Measurements from ENCODE around the gene RASSF1.
A peak's percentile ranks its signal among the peaks of the same experiment; 100 is the strongest.

The RASSF1 gene

DNA sequence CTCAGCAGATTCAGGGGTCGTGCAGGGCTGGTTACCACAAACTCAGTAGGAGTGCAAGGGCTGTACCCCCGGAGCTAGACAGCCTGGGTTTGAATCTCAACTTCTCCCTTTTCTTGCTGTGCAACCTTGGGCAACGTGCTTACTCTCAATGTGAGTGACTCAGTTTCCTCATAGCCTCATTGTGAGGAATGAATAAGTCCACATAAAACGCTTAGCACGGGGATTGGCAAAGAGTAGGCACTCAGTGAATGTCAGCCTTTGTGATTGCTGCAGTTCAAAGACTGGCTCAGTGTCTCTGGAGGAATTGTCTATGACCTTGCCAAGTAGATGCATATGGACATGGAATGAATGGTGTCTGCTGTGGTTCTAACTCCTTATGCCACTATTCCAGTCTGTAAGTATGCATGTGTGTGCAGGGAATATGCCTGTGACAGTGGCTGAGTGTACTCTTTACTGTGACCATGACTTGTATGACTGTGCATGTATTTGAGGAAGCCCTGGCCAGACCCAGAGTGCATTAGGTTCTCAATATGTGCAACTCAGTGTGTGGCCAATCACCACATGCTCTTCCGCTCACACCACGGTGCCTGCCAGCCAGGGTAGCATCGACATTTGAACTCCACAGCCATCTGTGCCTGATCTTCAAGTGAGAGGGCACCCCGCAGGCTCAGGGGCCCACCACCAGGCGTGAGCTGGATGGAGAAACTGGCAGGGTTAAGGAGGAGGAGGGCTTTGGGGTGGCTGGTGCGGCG is 40.5 kb downstream of the RASSF1 start:
- no peak for DNase-seq (ENCODE audit: low spot score)

DNA sequence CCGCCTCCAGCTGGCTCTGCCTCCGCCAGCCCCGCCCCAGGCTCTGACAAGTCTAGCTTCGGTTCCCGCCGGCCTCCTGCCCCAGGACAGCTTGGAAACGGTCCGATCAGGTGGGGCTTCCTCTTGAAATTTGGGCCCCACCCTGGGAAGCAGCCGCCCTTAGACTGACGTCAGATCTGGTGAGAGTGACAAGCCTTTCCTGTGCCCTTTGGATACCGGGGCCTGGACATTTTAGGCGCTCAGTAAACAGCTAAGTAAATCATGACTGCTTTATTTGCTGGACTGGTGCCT is 41.1 kb downstream of the RASSF1 start:
- DNase-seq (ENCODE audit: low spot score): no peak

DNA sequence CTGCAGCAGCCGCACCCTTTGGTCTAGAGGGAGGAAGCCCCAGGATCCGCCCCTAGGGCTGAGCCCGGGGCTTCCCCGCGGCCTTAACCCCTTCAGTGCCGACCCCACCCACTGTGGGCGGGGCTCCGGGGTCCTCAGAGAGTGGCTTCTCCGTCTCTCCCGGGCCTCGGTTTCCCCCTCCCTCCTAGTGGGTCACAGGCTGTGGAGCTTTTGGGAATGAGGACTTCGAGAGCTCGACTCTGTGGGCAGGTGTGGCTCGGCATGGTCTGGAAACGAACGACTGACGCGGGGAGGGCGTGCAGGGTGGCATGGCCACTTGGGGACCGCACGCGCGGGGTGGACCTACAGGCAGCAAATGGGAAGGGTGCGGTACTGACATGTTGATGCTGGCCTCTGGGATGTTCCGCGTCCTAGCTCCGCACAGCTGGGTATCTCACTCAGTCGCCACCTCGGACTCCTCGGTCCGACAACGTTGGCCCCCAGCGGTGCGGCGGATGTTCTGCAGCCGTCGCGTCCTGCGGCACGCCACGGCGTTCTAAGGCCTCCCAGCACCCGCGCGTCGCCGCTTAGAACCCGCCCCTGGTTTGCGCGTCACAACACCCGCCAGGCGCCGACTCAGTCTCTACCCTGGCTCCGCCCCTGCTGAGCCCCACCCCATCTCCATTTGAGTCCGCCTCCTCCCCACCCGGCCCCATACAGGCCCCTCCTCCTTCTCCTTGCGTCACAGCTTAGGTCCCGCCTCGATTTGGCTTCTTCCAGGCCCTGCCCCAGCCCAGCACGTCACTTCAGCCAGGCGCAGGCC is 41.6 kb downstream of the RASSF1 start, which contains the start of the genes HYAL3 and NAA80:
TSS of gene HYAL3 (minus strand) at position 570 of the 802 bp plus-strand sequence. CDS start 3,803 bp downstream, outside the sequence.
TSS of gene NAA80 (minus strand) at position 570 of the 802 bp plus-strand sequence. CDS start 1,942 bp downstream, outside the sequence.
- peak; percentile 94 for DNase-seq (ENCODE audit: low spot score)

DNA sequence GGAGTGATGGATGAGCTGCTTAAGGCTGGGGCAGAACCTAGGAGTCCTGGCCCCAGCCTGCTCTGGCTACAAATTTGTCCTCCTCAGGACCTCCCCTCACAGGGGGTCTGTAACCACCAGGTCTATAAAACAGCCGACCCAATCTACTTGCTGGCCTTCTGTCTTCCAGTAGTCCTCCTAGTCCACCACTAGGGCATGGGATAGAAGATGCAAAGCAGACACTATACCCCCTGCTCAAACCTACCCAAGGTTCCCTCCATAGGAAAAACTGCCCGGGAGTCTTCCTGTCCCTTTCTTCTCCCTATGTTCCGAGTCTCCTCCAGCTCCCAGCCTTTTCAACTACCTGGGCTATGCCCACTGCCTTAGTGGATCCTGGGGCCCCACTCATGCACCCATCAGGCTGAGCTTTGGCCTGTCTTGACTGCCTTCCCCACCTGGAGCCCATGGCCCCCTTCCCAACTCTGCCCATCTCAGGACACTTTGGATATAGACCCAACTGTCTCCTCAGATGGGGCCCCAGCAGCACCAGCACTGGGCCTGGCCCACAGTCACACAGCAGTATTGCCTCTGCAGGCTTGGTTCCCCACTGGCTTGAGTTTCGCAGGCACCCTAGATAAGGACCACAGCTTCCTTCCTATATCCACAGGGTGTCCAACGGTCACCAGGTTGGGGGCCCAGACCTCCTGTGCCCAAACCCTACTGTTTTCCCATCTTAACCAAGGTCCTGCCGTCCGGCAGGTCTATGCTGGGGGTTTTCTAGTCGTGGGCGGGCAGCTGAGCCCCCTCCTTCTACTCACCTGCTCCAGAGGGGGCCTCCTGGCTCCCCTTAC is 42.5 kb downstream of the RASSF1 start:
- no peak for DNase-seq (ENCODE audit: low spot score)

DNA sequence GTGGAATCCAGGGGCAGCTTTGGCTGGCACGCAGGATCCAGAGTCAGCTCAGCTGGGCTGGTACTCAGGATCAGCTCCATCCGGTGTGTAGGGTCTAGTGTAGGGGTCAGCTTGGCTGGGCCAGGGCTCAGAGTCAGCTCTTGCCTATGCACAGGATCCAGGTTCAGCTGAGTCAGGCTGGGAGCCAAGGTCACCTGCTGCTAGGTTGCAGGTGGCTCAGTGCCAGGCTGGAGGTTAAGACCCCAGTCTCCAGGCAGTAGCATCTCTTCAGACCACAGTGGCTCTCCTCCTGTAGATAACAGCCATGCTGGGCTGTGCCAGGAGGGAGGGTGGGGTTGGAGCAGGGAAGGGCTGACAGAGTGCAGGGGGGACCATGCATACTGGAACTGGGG is 43.3 kb downstream of the RASSF1 start:
- DNase-seq (ENCODE audit: low spot score): no peak

DNA sequence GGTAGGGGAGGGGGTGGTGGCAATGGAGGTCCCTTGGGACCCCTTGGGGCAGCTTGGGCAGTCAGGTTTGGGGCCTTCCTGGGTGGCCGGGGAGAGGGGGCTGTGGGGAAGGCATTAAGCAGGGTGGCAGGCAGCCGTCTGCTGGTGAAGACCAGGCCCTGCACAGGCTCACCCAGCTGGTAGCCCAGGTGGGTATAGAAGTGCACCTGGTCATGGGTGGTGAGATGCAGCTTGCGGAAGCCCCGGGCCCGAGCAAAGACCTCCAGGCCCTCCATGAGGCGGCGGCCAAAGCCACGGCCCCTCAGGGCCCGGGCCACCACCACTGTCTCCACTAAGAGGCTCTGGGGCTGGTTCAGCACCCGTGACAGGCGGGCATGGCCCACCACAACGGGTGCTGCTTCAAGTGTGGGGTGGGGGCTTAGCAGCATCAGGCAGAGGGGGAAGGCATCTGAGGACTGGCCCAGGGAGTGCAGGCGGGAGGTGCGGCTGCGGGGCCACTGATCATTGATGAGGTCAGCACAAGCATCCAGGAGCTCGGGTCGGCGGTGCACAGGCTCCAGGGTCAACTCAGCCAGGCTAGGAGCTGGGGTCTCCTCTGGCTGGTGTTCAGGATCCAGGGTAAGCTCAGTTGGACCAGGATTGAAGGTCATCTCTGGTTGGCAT is 43.8 kb downstream of the RASSF1 start:
- no peak for DNase-seq (ENCODE audit: low spot score)

DNA sequence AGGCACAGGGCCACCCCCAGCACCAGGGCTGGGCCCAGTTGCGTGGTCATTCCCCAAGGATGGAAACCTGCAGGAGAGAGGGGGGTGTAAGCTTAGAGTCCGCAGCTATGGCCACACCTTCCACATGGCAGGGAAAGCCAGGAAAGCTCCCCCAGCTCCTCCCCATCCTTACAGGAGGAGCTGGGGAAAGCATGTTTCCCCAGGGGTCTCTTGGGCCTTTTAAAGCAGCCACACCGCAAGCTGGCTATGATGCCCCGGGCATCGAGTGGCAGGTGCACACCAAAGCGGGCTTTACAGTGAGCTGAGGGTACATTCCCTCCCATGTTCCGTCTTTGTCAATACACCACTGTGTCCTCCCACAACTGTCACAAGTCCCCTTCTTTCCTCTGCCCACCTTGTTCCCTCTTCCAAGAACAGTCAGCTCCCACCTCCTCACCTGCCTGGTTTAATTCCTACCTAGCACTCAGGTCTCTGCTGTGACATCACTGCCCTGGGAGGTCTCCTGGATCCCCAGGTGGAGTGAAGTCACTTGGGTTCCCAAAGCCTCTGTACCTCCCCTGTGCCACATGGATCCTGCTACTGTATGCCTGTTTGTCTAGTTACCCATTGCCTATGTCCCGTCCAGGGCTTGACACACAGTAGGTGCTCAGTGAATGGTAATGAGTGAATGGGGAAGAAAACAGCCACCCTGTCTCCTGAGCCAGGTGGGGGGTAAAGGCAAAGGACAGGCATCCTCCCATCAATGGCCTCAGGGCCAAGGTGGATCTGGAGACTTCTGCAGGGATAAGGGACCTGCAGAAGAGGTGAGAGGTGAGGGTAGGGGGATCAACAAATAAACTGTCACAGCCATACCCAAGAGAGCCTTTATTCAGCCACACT is 44.8 kb downstream of the RASSF1 start:
- DNase-seq (ENCODE audit: low spot score): no peak

DNA sequence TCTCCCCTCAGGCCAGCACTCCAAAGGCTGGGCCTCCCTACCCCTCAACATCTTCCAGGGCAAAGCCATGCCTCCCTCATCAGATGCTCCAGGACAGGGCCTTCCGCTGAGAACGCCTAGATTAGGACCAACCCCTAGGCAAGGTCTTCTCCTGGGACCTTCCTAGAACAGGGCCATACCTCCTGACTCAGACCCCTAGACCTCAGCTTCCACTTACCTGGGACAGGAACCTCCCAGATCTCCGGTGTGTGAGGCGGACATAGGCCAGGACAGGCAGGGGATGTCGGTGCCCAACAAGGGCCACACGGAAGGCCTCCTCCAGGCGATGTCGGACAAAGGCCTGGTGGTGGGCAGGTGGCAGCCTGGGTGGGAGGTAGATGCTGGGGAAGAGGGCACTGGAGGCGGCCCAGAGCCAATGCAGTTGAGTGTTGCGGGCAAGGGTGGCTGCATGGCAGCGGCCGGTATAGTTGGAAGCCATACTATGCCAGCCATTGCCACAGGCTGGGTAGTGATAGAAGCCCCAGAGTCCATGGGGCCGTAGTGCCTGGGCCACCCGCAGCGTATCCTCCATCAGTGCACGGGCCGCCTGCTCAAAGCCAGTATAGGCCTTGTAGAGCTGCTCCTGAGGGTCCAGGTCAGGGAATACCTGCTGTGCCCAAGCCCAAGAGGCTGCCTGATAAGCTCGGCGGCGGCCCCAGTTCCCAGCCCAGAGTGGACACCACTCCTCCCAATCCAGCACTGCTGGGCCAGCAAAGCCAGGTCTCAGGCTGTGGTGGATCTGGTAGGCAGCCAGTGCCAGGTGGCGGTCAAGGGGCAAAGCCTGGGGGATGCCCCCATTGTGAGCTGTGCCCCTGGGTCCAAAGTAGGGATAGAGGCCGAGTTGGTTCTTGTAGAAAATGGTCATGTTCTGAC is 45.9 kb downstream of the RASSF1 start:
- no peak for DNase-seq (ENCODE audit: low spot score)

DNA sequence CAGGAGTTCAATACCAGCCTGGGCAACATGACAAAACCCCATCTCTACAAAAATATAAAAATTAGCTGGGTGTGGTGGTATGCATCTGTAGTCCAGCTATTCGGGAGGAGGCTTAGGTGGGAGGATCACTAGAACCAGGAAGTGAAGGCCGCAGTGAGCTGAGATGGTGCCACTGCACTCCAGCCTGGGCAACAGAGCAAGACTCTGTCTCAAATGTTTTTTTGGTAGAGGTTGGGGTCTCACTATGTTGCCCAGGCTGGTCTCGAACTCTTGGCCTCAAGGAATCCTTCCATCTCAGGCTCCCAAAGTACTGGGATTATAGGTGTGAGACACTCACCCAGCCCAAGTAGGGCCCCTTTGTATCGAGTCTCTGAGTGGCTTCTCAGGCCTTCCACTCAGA is 46.5 kb downstream of the RASSF1 start:
- no peak for DNase-seq (ENCODE audit: low spot score)

DNA sequence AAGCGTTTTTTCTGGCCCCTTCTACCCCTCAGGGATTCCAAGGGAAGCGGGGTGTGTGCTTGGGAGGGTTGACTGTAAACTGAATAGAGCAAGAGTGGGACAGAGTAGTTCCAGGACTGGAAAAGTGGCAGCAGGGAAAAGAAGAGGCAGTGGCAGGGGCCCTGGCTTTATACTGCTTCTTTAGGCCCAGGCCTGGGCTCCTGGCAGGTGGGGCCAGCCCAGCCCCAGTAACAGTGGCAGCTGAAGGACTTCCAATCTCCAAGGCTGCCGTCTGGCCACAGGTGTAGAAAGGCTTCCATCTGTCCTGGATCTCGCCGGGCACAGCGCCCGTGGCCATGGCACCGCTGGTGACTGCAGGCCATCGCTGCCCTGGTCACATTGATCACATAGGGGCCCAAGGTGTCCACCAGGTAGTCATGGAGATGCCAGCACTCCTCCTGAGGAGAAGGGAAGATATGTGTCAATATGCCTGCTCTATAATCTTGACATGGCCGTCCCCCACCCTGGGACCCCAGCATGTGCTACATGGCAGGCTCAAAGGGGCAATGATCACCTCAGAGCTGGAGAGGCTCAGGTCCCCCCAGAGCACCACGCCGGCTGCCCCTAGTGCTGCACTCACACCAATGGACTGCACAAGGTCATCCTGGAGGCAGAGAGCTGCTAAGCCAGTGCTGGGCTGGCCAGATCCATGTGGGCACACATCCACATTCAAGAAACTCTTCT is 47.4 kb downstream of the RASSF1 start:
- DNase-seq (ENCODE audit: low spot score): no peak

DNA sequence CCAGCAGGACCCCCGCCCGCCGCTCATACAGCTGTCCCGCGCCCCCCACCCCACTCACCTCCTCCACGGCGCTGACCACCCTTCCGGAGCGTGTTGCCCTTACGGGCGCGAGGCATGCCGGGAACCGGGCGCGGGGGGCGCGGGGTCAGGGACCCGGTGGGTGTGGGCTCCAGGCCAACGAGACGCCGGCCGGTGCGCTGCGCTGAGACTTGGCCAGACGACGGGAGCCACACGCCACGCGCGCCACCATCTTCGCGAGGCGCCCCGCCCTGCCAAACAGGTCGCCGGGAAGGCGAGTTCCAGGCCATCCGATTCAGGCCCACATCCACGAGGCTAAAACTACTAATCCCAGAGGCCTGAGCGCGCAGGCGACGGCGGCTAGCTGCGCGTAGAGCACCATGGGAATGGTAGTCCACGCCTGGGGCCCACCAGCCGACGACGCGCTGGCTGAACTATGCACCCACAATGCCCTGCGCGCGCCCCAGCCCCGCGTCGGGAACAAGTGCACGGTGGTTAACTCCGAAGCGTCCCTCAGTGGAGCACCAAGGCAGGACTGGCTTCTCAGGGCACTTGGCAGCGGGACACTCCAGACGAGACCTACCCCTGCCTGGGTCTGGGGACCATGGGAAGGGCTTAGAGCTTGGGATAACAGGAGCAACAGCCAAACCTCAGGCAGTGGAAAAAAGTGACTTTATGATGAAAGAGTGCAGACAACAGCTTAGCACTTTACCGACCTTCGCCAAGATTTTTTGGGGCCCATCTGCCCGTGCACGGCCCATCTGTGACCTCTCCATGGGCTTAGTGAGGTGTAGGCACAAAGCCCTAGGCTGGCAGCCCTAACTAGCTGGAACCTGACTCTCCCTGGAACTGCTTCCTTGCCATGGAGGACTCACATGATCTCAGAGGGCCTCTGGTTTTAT is 48.2 kb downstream of the RASSF1 start, which contains the start of gene IFRD2:
TSS of gene IFRD2 (minus strand) at position 271 of the 920 bp plus-strand sequence. CDS start at position 116, 155 bp downstream.
- DNase-seq (ENCODE audit: low spot score): peak; percentile 94

DNA sequence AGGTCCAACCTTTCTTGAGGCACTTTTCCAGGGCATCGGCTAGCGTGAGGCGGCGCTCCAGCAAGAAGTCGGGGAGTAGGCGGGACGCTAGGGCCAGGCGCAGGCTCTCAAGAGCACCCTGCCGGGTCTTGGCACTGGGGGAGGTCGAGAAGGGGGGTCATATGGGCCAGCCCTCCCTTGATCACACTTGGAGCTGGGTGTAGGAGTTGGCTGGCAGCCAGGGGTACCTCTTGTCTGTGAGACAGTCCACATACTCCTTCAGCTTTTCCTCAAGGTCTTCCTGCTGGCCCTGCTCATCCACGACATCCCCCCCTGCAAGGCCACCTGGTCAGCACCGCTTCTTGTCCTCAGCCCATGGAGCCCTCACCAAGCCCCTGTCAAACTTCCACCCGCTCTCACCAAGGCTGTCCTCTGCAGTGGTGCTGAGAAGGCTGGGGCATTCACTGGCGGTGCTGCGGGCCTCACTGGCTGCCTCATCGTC is 50.4 kb downstream of the RASSF1 start:
- DNase-seq (ENCODE audit: low spot score): no peak

DNA sequence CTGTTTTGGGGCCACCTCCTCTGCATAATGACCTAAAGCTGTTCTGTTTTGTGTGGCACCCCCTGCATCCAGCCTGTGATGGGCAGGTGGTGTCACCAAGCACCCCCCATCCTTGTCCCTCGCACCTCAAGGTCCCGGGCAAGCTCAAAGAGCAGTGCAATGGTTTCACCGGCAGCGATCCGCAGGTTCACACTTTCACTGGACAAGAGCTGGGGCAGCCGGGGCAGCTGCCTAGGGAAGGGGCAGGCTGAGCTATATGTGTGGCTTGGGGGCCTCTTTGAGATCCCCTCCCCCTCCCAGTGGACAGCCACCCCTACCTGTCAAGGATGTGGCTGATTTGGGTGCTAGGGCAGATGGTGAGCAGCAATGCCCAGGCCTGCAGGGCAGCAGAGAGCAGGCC is 51.5 kb downstream of the RASSF1 start:
- DNase-seq (ENCODE audit: low spot score): no peak

DNA sequence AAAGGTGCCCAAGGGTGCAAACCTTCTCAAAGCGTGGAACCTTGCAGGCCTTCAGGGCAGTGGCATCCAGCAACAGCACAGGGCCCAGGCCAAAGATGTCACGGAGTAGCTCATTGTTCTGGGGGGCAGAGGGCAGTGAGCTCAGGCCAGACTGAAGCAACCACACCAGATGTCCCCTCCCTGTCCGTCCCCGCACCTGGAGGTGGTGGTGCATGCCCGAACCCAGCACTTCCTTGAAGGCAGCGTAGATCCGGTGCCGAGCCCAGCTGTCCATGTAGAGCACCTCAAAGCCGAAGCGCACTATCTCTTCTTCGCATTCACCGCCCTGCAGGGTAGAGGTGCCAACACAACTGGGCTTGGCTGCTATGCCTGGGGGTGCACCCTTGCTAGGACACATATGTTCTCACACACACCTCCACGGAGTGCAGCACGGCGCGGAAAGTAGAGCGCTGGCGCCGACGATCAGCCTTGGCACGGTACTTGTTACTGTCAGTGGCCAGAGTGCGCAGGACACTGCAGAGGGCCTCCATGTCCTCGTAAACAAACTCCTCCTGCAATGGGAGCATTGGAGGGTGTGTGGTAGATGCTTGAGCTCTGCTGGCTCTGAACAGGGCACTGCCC is 52.1 kb downstream of the RASSF1 start:
- DNase-seq (ENCODE audit: low spot score): no peak

DNA sequence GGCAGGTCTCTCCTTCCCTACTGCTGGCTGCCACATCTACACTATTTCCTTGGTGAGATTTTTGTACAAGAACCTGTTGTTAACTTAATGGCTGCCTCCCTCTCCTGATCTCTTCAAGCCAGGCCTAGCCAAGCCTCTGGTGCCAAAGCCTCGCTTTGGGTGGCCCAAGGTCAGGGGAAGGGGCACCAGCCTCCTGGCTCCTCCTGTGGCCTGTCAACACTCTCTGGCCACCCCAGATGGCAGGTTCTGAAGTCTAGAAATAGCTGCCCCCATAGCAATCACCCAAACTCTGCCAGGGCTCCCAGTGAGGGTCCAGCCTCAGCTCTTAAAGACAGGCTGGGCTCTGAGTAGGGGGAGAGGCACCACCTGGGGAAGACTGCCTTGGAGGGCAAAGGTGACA is 53.4 kb downstream of the RASSF1 start:
- DNase-seq (ENCODE audit: low spot score): no peak

DNA sequence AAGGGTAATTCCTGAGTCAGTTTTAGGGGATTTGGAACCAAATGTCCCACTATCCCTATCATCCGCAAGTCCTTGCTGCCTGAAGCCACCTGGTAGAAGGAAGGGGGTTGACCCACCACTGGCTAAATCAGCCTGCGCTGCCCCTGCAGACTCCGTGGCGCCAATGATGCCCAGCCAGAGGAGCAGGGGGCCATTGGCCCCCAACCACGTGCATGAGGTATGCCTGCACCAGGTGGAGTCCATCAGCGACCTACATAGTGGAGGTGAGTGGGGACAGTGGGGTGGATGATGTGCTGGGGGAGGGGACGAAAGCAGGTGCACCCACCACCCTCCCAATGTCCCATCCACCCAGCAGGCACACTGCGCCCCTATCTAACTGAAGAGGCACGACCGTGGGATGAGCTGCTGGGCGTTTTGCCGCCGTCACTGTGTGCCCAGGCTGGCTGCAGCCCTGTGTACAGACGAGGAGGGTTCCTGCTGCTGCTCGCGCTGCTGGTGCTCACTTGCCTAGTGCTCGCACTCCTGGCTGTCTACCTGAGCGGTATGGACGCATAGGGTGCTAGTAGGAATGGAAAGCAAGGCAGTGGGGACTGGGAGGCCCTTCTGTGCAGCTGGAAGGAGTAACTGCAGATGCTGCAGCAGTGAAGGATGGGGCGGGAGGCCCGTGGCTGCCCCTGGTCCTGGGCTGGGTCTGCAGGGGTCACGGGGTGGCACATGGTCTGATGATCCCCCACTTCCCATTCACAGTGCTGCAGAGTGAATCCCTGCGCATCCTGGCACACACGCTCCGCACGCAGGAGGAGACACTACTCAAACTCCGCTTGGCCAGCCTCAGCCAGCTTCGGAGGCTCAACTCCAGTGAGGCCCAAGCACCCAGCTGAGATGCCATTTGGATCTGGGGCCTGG is 54.1 kb downstream of the RASSF1 start:
- no peak for DNase-seq (ENCODE audit: low spot score)
